ENCODE data around the gene SLC30A10.
"Not testable (repeated sequence)": the region's sequence is repeated elsewhere in the genome, so short reads cannot be mapped to it uniquely, and the experiment has no call there.

Gene SLC30A10

GRCh38 chr1:219888667-219889066, 39.7 kb downstream of the SLC30A10 start:
- DNase-seq: not testable (repeated sequence)

- no peak for DNase-seq
Measured at GRCh38 chr1:219885680-219886079, 42.7 kb downstream of the SLC30A10 start.

- DNase-seq: no peak
Measured at GRCh38 chr1:219883400-219884332, 44.7 kb downstream of the SLC30A10 start.

GRCh38 chr1:219882755-219883154, 45.6 kb downstream of the SLC30A10 start:
- DNase-seq: no peak

DNA sequence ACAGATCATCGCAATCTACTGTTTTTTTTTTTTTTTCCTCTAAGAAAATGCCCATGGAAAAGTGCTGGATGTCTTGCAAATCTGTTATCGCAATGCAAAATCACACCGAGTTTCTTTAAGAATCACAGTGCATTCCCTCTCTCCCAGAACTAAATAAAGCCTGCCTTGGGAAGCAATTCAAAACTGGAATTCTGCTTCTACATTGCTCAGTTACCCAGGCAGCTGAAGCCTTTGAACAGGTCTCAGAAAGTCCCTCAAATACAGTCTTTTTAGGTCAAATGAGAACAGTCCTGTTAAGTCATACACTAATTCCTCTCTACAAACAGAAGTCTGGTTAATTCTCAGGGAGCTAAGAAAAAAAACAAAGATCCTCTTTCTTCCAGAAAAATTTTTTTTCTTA, 46.3 kb downstream of the SLC30A10 start:
- DNase-seq: no peak

GRCh38 chr1:219880765-219881457, 47.4 kb downstream of the SLC30A10 start:
- no peak for DNase-seq

DNA sequence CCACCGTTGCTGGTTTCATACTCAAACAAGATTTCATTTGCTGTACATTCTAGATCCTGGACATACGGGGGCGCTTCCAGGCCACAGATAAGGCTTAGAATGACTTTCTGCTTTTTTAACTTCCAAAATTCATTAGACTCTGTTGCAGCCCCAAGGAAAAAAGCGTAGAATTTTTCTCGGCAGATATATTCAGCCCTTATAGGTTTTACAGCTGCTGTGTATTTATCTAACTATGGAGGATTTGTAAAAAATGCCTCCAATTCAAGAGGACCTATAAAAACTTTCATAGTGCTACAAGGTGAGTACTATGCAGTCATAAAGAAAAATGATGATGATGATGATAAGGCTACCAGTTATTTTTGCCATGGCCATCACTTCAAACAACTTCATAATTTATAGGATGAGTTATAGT, 51.6 kb downstream of the SLC30A10 start:
- DNase-seq: no peak

- no peak for DNase-seq
Measured at GRCh38 chr1:219875860-219876259, 52.5 kb downstream of the SLC30A10 start.

- not testable (repeated sequence) for DNase-seq
Measured at GRCh38 chr1:219872538-219872937, 55.8 kb downstream of the SLC30A10 start.

DNA sequence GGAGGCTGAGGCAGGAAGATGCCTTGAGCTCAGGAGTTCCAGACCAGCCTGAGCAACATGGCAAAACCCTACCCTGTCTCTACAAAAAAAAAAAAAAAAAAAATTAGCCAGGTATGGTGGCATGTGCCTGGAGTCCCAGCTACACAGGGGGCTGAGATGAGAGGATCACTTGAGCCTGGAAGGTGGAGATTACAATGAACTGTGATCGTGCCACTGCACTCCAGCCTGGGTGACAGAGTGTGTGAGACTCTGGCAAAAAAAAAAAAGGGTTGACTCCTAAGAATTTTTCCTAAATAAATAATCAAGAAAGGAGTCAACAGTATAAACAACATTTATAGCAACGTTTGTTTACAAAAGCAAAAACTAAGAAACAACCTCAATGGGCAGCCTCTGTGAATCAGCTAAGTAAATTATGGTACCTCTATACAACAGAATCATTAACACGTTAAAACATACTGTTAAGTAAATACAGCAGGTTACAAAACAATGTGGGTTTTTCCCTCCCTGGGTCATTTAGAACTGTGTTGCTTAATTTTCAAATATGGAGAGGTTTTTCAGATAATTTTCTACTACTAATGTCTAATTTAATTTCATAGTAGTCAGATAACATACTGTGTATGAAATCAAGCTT, 56.8 kb downstream of the SLC30A10 start:
- DNase-seq: no peak

GRCh38 chr1:219868615-219869014, 59.7 kb downstream of the SLC30A10 start:
- DNase-seq: not testable (repeated sequence)

All from CD4-positive, alpha-beta T cell treated with Interleukin-17A for 4 hours (primary cell).